Stomach (tissue), 4 donors: ENCODE data around the gene WWC2.

Experiments used
- CTCF ChIP-seq, 7 experiments: fragments of 450-650 bp in 4 of 7; fragments of 200-600 bp in 3 of 7; sonication (generic) in 3 of 7; IDR thresholded peaks; one replicate each; pipeline ENCODE4 v1.5.1; 2016 to 2019; ENCODE audit warnings: antibody characterized with exemption in 7 of 7, control low read depth in 2 of 7, mild to moderate bottlenecking in 1 of 7
- EP300 ChIP-seq: sonication (generic); formaldehyde crosslinking; IDR thresholded peaks from one replicate; pipeline ENCODE4 v1.6.1; 2017; ENCODE audit warnings: antibody characterized with exemption
- POLR2AphosphoS5 ChIP-seq, 3 donors: sonication (generic); formaldehyde crosslinking; IDR thresholded peaks; one replicate each; pipeline ENCODE4 v1.6.1; 2016; ENCODE audit warnings: antibody characterized with exemption in 3 of 3

- TF ChIP-seq EP300 (no peak), POLR2AphosphoS5 (IDR thresholded peaks at IDR 0.05) (no peak), CTCF (IDR thresholded peaks at IDR 0.05) (no peak)
Observed at GRCh38 chr4:183347146-183347545, 248.1 kb downstream of the WWC2 start.
